Muscle of arm (tissue), 12 donors: Measurements from ENCODE around the gene GMPPA. TPM values are rescaled to one million over a fixed set of nuclear protein-coding genes. Genes with fewer than 3 reads are reported as not detected.
A peak's percentile ranks its signal among the peaks of the same experiment; 100 is the strongest.

Experiments used
- DNase-seq: peaks from one replicate; pipeline ENCODE4 v3.0.0-alpha.2; 2013
- polyA plus RNA-seq, 12 donors: library from polyadenylated mRNA; unstranded; fragments of 120-200 nt; gene quantifications; one replicate each; pipeline ENCODE4 v1.2.1, GENCODE V29; 2013; ENCODE audit not compliant: insufficient read length in 12 of 12

The GMPPA gene
- polyA plus RNA-seq, 12 donors, result 18.5 to 82.8 (median 25.4) TPM; not detected in 1

DNA sequence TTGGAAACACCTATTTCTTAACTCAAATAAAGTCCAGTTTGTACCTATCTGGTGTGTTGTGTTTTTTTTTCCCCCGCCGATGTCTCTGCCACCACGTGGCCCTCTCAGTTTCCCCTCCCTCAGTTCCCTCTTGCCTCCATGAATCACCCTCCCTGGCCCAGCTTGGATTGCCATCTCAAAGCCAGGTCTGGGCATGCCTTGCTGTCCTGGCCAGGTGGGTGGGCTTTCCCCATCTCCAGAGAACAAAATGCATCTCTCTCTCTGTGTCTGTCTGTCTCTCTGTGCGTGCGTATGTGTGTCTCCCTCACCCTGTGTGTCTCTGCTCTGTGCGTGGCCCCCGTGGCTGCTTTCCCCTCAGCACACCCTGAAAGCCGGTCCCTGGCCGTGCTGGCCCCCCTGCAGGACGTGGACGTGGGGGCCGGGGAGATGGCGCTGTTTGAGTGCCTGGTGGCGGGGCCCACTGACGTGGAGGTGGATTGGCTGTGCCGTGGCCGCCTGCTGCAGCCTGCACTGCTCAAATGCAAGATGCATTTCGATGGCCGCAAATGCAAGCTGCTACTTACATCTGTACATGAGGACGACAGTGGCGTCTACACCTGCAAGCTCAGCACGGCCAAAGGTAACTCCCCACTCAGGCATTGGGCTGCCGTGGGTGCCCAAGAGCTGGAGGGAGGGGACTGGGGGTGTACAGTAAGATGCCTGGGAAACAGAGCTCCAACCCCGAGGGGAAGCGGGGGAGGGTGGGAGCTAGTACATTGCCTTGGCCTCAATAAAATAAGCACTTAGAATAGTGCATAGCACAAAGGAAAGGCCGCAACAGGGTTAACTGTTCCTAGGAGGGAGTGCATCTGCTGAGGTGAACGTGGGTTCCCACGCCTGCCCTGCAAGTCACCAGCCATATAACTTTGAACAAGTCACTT lies 31.6 kb upstream of the GMPPA start:
- DNase-seq, result no peak

GRCh38 chr2:219467736-219468075 lies 31.0 kb upstream of the GMPPA start:
- DNase-seq, result no peak

DNA sequence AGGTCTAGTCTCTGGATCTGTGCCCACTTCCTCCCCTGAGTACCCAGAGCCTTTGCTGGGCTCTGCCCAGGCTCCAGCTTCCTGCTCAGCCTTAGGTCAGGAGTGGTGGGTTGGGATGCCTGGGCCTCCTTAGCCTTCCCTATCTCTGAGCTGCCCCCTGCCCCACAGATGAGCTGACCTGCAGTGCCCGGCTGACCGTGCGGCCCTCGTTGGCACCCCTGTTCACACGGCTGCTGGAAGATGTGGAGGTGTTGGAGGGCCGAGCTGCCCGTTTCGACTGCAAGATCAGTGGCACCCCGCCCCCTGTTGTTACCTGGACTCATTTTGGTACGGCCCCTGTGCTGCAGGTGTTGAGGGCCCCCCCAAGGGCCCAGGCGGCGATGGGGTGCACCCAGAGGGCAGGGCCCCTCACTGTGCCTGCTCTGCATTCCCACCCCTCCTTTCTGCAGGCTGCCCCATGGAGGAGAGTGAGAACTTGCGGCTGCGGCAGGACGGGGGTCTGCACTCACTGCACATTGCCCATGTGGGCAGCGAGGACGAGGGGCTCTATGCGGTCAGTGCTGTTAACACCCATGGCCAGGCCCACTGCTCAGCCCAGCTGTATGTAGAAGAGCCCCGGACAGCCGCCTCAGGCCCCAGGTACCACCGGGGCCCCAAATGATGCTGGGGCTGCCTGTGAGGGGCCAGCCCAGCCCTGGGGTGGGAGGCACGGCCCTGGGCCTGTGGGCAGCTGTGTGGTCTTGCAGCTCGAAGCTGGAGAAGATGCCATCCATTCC lies 30.1 kb upstream of the GMPPA start:
- no peak for DNase-seq

DNA sequence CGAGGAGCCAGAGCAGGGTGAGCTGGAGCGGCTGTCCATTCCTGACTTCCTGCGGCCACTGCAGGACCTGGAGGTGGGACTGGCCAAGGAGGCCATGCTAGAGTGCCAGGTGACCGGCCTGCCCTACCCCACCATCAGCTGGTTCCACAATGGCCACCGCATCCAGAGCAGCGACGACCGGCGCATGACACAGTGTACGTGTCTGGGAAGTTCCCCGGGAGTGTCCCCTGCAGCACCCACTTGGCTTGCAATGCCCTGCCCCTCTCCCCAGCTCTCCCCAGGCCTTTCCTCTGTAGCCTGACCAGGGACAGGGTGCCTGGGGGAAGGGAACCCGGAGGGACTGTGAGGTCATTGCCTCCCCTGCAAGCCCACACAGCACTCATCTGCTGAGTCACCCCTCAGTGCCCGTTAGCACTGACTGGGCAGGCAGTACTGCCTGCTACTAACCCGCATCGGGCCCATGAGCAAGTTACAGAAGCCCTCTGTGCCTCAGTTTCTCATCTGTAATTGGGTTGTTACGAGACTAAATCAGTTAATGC lies 29.4 kb upstream of the GMPPA start:
- DNase-seq, result no peak

DNA sequence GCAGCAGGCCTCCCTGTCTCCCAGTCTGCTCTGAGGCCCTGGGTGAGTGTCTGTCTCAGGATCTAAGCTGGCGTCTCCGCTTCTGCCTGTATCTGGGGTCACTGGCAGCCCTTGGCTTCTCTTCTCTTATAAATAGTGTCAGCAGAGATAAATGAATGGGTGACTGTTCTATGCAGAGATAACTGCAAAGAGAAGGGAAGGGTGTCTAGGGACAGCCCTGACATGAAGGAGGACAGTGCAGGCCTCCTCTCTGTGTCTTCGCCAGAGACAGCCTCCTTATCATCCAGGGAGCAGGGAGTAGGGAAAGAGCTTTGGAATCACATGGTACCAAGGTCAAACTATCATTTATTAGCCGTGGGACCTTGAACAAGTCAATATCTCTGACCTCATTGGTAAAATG lies 28.3 kb upstream of the GMPPA start:
- DNase-seq, result no peak

GRCh38 chr2:219471476-219472371 lies 27.0 kb upstream of the GMPPA start:
- no peak for DNase-seq

DNA sequence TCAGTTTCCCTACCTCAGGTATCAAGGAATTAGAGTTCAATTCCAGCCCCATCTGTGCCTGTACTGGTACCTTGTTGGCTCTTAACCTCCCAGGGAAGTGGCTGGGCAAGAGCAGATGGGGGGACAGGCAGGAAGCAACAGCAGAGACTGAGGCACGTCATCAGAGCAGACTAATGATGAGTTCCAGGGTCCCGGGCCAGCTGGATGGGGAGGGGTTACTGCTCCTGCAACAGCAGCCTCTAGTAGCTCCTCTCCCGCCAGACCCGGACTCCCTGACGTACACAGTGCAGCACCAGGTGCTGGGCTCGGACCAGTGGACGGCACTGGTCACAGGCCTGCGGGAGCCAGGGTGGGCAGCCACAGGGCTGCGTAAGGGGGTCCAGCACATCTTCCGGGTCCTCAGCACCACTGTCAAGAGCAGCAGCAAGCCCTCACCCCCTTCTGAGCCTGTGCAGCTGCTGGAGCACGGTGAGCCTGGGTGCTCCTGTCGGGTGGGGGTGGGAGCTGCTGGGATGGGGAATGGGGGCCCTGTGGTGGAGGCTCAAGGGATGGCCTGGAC lies 26.0 kb upstream of the GMPPA start:
- no peak for DNase-seq

DNA sequence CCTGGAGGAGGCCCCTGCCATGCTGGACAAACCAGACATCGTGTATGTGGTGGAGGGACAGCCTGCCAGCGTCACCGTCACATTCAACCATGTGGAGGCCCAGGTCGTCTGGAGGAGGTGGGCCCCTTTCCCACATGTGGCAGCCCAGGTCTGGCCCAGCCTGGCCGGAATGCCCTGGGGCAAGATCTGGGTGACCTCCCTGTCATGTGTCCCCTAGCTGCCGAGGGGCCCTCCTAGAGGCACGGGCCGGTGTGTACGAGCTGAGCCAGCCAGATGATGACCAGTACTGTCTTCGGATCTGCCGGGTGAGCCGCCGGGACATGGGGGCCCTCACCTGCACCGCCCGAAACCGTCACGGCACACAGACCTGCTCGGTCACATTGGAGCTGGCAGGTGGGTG lies 25.2 kb upstream of the GMPPA start:
- no peak for DNase-seq

- DNase-seq, result no peak
These were observed 24.2 kb upstream of the GMPPA start for GRCh38 chr2:219474285-219475060.

GRCh38 chr2:219475278-219475677 lies 23.4 kb upstream of the GMPPA start:
- DNase-seq, result no peak

DNA sequence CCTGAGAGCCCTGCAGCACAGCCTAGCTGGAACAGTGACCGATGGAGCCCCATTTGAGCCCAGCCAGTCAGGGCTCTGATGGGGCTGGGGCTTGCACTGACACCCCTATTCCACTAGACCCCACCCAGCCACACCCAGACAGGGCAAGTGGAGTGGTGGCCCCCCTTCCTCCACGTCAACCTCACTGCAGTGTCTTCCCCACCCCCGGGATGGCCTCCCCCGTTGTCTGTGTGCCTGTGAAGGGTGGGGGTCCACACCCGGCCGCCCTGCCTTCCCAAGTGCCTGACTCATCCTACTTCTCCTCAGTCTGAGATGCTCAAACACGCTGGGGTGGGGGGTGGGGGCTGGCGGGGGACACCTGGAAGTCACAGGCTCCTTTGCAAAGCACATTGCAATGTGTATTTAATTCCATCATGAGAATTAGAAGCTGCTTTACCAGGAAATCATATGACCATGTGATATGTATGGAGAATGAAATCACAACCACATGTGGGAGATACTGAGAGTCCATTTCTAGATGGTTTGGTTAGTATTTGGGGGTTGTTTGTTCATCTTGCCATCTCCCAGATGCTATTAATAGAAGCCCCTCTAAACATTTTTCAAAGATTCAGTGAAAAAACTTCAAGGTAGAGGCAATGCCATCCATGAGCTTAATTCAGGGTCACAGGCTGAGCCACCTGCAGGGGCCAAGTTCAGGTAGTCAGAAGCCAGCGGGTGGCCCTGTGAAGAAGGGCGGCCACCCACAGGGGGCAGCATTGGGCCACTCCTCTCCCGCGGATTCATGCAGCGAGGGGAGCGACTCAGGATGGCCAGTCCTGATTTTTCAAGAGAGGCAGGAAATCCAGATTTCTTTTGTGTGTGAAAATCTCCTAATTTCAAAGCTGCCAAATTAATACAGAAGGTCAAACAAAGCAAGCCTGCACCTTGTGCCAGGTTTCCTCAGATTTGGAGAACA lies 22.7 kb upstream of the GMPPA start:
- DNase-seq, result peak; percentile 67

DNA sequence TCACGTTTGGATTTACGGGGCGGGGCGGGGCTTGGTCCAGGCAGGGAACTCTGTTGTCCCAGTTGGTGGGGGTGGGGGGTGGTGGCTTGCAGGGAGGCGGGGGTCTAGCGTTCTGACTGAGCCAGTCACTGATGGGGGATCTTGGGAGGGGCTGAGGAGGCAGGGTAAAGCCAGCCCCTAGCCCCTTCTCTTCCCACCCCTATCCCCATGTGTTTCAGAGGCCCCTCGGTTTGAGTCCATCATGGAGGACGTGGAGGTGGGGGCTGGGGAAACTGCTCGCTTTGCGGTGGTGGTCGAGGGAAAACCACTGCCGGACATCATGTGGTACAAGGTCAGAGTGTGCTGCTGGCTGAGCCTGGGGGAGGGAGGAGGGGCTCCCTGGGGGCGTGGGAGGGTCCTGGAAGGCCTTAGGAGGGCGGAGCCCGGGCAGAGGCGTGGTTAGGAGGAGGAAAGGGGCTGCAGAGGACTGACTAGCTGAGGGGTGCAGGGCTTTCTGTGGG lies 22.0 kb upstream of the GMPPA start:
- DNase-seq, result no peak

DNA sequence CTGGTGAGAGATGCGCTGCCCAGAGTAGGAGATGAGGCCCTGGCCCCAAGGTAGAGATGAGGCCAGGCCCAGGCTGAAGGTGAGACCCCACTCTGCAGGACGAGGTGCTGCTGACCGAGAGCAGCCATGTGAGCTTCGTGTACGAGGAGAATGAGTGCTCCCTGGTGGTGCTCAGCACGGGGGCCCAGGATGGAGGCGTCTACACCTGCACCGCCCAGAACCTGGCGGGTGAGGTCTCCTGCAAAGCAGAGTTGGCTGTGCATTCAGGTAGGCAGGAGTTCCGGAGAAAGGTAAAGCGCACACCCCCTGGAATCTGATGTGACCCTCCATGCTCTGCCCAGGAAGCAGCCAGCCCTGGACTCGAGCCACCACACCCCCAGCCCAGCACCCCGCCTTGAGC lies 21.5 kb upstream of the GMPPA start:
- DNase-seq, result no peak

GRCh38 chr2:219477815-219478214 lies 20.9 kb upstream of the GMPPA start:
- no peak for DNase-seq

DNA sequence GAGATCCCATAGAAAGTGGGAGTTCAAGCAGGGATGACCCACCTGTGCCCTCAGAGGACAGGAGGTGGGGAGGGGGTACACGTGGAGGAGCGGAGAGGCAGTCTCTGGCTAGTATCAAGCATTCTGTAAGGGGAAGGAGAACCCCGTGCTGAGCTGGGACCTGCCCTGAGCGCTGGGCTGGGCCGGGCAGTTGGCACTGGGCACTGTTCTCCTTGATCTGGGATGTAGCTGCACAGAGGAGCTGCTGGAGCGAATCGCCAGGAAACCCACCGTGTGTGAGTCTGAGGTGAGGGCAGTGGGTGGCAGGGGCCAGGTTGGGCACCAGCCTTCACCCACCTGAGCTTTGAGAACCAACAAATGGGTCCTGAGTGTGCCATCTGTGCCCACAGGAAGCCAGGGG lies 19.8 kb upstream of the GMPPA start:
- no peak for DNase-seq

GRCh38 chr2:219480004-219480403 lies 18.7 kb upstream of the GMPPA start:
- DNase-seq, result no peak

DNA sequence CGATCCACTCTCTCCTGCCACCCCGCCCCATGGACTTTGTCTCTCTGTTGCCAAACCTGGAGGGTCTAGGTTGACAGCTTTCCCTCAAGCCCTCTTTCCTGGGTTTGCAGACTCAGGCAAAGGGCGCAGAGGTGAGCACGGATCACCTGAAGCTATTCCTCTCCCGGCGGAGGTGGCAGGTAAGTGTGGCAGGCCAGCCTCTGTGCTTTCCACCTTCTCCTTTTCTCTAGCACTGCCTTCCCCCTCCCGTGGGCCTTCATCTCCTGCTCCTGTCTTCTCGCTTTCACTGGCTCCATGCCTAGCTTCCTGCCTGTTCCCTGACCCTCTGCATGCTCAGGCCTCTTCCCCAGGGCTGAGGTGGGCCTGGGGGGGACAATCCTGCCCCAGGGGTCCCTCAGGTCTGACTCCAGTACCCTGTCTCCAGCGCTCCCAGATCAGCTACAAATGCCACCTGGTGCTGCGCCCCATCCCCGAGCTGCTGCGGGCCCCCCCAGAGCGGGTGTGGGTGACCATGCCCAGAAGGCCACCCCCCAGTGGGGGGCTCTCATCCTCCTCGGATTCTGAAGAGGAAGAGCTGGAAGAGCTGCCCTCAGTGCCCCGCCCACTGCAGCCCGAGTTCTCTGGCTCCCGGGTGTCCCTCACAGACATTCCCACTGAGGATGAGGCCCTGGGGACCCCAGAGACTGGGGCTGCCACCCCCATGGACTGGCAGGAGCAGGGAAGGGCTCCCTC lies 15.9 kb upstream of the GMPPA start:
- no peak for DNase-seq
